Measurements from ENCODE around the gene PLP2.
"Not testable (repeated sequence)": the region's sequence is repeated elsewhere in the genome, so short reads cannot be mapped to it uniquely, and the experiment has no call there.

Gene PLP2

GRCh38 chrX:49164589-49165360 lies 6.9 kb upstream of the PLP2 start:
- no peak for DNase-seq

- peak; percentile 96 for DNase-seq
Measured at GRCh38 chrX:49165901-49166881, 5.5 kb upstream of the PLP2 start.

- peak; percentile 96 for DNase-seq
Measured at GRCh38 chrX:49166914-49167739, 4.6 kb upstream of the PLP2 start.

GRCh38 chrX:49167740-49168108 lies 4.0 kb upstream of the PLP2 start:
- no peak for DNase-seq

GRCh38 chrX:49172280-49172780 lies 632 bp downstream of the PLP2 start:
- peak; percentile 96 for DNase-seq

- not testable (repeated sequence) for DNase-seq
Measured at GRCh38 chrX:49173544-49173943, 1.8 kb downstream of the PLP2 start.

- peak; percentile 37 for DNase-seq
Measured at GRCh38 chrX:49174723-49175122, 3.0 kb downstream of the PLP2 start.

GRCh38 chrX:49175435-49176274 lies 4.0 kb downstream of the PLP2 start:
- peak; percentile 54 for DNase-seq

- peak; percentile 80 for DNase-seq
Measured at GRCh38 chrX:49176421-49177326, 5.0 kb downstream of the PLP2 start.

- DNase-seq, result peak; percentile 91
Measured at GRCh38 chrX:49177338-49177833, 5.7 kb downstream of the PLP2 start.

- DNase-seq, result no peak
Measured at GRCh38 chrX:49177873-49178480, 6.3 kb downstream of the PLP2 start.

- DNase-seq, result peak; percentile 68
Measured at GRCh38 chrX:49178537-49178936, 6.8 kb downstream of the PLP2 start.

- DNase-seq, result no peak
Measured at GRCh38 chrX:49179358-49179757, 7.7 kb downstream of the PLP2 start.

- no peak for DNase-seq
Measured at GRCh38 chrX:49183701-49184281, 12.1 kb downstream of the PLP2 start.

- peak; percentile 73 for DNase-seq
Measured at GRCh38 chrX:49184294-49185281, 12.9 kb downstream of the PLP2 start.

GRCh38 chrX:49186125-49187027 lies 14.7 kb downstream of the PLP2 start, which contains the start of gene PRICKLE3:
Gene PRICKLE3, minus strand, starts transcription at chrX:49186373. Its CDS starts 76 bp downstream, at chrX:49186297.
- peak; percentile 89 for DNase-seq

GRCh38 chrX:49187028-49187394 lies 15.3 kb downstream of the PLP2 start:
- DNase-seq, result no peak

All from hematopoietic multipotent progenitor cell treated with erythropoietin and hydrocortisone succinate and interleukin-3 and kit ligand, for 4 days (in vitro differentiated cells).